Activated naive CD4-positive, alpha-beta T cell treated with anti-CD3 and anti-CD28 coated beads, Interleukin-2, amount 10 ng/mL, durations not matched to agents 7 days and 5 days (primary cell): ENCODE data around the gene MYOC.
"Not testable (repeated sequence)": the region's sequence is repeated elsewhere in the genome, so short reads cannot be mapped to it uniquely, and the experiment has no call there.

ENCODE experiments used
- CTCF ChIA-PET: fragments of 350-600 bp; sonication (Branson Sonifier 250); formaldehyde crosslinking; loops from one replicate; lab custom pipeline; 2021; ENCODE audit warnings: antibody characterized with exemption; lab: Charles Lee
- DNase-seq: peaks from one replicate; pipeline ENCODE4 v3.0.0-alpha.2; 2020
- H3K27ac Mint-ChIP-seq: one replicate; pipeline ENCODE4 v1.8.0; 2021; ENCODE audit warnings: mild to moderate bottlenecking, moderate library complexity, mixed read lengths
- H3K27me3 Mint-ChIP-seq: one replicate; pipeline ENCODE4 v1.8.0; 2021; ENCODE audit warnings: mild to moderate bottlenecking, mixed read lengths
- H3K36me3 Mint-ChIP-seq: one replicate; pipeline ENCODE4 v1.8.0; 2021; ENCODE audit warnings: mixed read lengths
- H3K4me1 Mint-ChIP-seq: one replicate; pipeline ENCODE4 v1.8.0; 2021; ENCODE audit warnings: mixed read lengths
- H3K4me3 Mint-ChIP-seq: one replicate; pipeline ENCODE4 v1.8.0; 2021; ENCODE audit warnings: mild to moderate bottlenecking, moderate library complexity, mixed read lengths
- H3K9me3 Mint-ChIP-seq: one replicate; pipeline ENCODE4 v1.8.0; 2021; ENCODE audit warnings: mixed read lengths

Gene MYOC

GRCh38 chr1:171652234-171652822, at the start of gene MYOC:
Gene MYOC (minus strand): TSS chr1:171652688. CDS start chr1:171652611, 77 bp downstream.
- Mint-ChIP-seq H3K27ac (no peak within 1 kb of the TSS), H3K27me3 (peaks cover 42% of the 10 kb centered on the region), H3K4me3 (no peak within 1 kb of the TSS), H3K36me3 (no peaks in the 10 kb centered on the region), H3K9me3 (no peaks in the 10 kb centered on the region), H3K4me1 (peaks cover 13% of the 10 kb centered on the region)
- DNase-seq, result no peak
- CTCF ChIA-PET, result no interaction called here

- no peak for DNase-seq
- CTCF ChIA-PET, result no interaction called here
- Mint-ChIP-seq H3K4me1 (no peaks in the 10 kb centered on the region), H3K36me3 (peaks cover 27% of the 10 kb centered on the region), H3K27me3 (no peaks in the 10 kb centered on the region), H3K27ac (no peak overlapping the region), H3K4me3 (no peak overlapping the region), H3K9me3 (peaks cover 11% of the 10 kb centered on the region)
These were observed 47.0 kb upstream of the MYOC start for GRCh38 chr1:171699531-171699930.

- H3K27ac Mint-ChIP-seq, DNase-seq, H3K4me1 Mint-ChIP-seq, CTCF ChIA-PET, H3K4me3 Mint-ChIP-seq, H3K27me3 Mint-ChIP-seq: not testable (repeated sequence)
- Mint-ChIP-seq H3K9me3 (peaks cover 17% of the 10 kb centered on the region), H3K36me3 (peaks cover 16% of the 10 kb centered on the region)
These were observed 43.3 kb upstream of the MYOC start for GRCh38 chr1:171695772-171696171.

- H3K36me3 Mint-ChIP-seq, result not testable (repeated sequence)
These were observed 41.1 kb upstream of the MYOC start for GRCh38 chr1:171693541-171693940.

GRCh38 chr1:171683870-171684269, 31.4 kb upstream of the MYOC start:
- Mint-ChIP-seq H3K4me3 (no peak overlapping the region), H3K9me3 (no peaks in the 10 kb centered on the region), H3K36me3 (no peaks in the 10 kb centered on the region), H3K27ac (no peak overlapping the region), H3K4me1 (no peaks in the 10 kb centered on the region), H3K27me3 (peaks cover 4% of the 10 kb centered on the region)
- DNase-seq, result no peak
- CTCF ChIA-PET, result no interaction called here

More at GRCh38 chr1:171693541-171693940, 41.1 kb upstream of the MYOC start:
- H3K27ac Mint-ChIP-seq, H3K27me3 Mint-ChIP-seq, H3K4me3 Mint-ChIP-seq, H3K4me1 Mint-ChIP-seq, DNase-seq, CTCF ChIA-PET: not testable (repeated sequence)
- peaks cover 17% of the 10 kb centered on the region for H3K9me3 Mint-ChIP-seq

GRCh38 chr1:171680339-171680738, 27.9 kb upstream of the MYOC start:
- H3K4me3 Mint-ChIP-seq, result no peak overlapping the region
- peaks cover 9% of the 10 kb centered on the region for H3K27me3 Mint-ChIP-seq
- CTCF ChIA-PET, result no interaction called here
- H3K27ac Mint-ChIP-seq, result no peak overlapping the region
- DNase-seq, result no peak
- H3K36me3 Mint-ChIP-seq, result no peaks in the 10 kb centered on the region
- H3K4me1 Mint-ChIP-seq, result no peaks in the 10 kb centered on the region
- H3K9me3 Mint-ChIP-seq, result no peaks in the 10 kb centered on the region

- H3K4me3 Mint-ChIP-seq, result no peak overlapping the region
- no peaks in the 10 kb centered on the region for H3K4me1 Mint-ChIP-seq
- CTCF ChIA-PET, result interaction anchor here (1.3 kb wide), 1 partner anchor 32 kb away, joined by 3 read pairs; no protein-coding TSS in a partner anchor
- no peak overlapping the region for H3K27ac Mint-ChIP-seq
- no peaks in the 10 kb centered on the region for H3K36me3 Mint-ChIP-seq
- no peaks in the 10 kb centered on the region for H3K9me3 Mint-ChIP-seq
- DNase-seq, result no peak
- H3K27me3 Mint-ChIP-seq, result peaks cover 9% of the 10 kb centered on the region
These were observed 24.3 kb upstream of the MYOC start for GRCh38 chr1:171676823-171677222.

- H3K9me3 Mint-ChIP-seq, result no peaks in the 10 kb centered on the region
- no peaks in the 10 kb centered on the region for H3K36me3 Mint-ChIP-seq
- CTCF ChIA-PET, result interaction anchor here (0.9 kb wide), 1 partner anchor 20 kb away, joined by 3 read pairs; no protein-coding TSS in a partner anchor
- no peak overlapping the region for H3K4me3 Mint-ChIP-seq
- DNase-seq, result no peak
- H3K27ac Mint-ChIP-seq, result no peak overlapping the region
- H3K4me1 Mint-ChIP-seq, result no peaks in the 10 kb centered on the region
- H3K27me3 Mint-ChIP-seq, result peaks cover 14% of the 10 kb centered on the region
These were observed 22.2 kb upstream of the MYOC start for GRCh38 chr1:171674431-171675405.

GRCh38 chr1:171670739-171671138, 18.3 kb upstream of the MYOC start:
- Mint-ChIP-seq H3K9me3 (no peaks in the 10 kb centered on the region), H3K4me3 (no peak overlapping the region), H3K4me1 (no peaks in the 10 kb centered on the region), H3K27ac (no peak overlapping the region), H3K36me3 (no peaks in the 10 kb centered on the region), H3K27me3 (peaks cover 11% of the 10 kb centered on the region)
- CTCF ChIA-PET, result no interaction called here
- DNase-seq, result no peak

GRCh38 chr1:171668372-171668771, 15.9 kb upstream of the MYOC start:
- no peaks in the 10 kb centered on the region for H3K36me3 Mint-ChIP-seq

GRCh38 chr1:171666114-171666769, 13.8 kb upstream of the MYOC start:
- H3K4me3 Mint-ChIP-seq, result no peak overlapping the region
- no peaks in the 10 kb centered on the region for H3K9me3 Mint-ChIP-seq
- H3K27ac Mint-ChIP-seq, result no peak overlapping the region
- peaks cover 11% of the 10 kb centered on the region for H3K27me3 Mint-ChIP-seq
- CTCF ChIA-PET, result no interaction called here
- H3K36me3 Mint-ChIP-seq, result no peaks in the 10 kb centered on the region
- H3K4me1 Mint-ChIP-seq, result no peaks in the 10 kb centered on the region
- DNase-seq, result no peak

More at GRCh38 chr1:171668372-171668771, 15.9 kb upstream of the MYOC start:
- no peak overlapping the region for H3K27ac Mint-ChIP-seq
- no peak for DNase-seq
- peaks cover 9% of the 10 kb centered on the region for H3K27me3 Mint-ChIP-seq
- no peaks in the 10 kb centered on the region for H3K9me3 Mint-ChIP-seq
- H3K4me1 Mint-ChIP-seq, result no peaks in the 10 kb centered on the region
- no peak overlapping the region for H3K4me3 Mint-ChIP-seq
- CTCF ChIA-PET, result no interaction called here

- H3K4me1 Mint-ChIP-seq, result no peaks in the 10 kb centered on the region
These were observed 12.5 kb upstream of the MYOC start for GRCh38 chr1:171664976-171665375.

GRCh38 chr1:171663854-171664575, 11.5 kb upstream of the MYOC start:
- Mint-ChIP-seq H3K36me3 (no peaks in the 10 kb centered on the region), H3K9me3 (no peaks in the 10 kb centered on the region), H3K27me3 (peaks cover 7% of the 10 kb centered on the region), H3K27ac (no peak overlapping the region), H3K4me1 (no peaks in the 10 kb centered on the region), H3K4me3 (no peak overlapping the region)
- CTCF ChIA-PET, result no interaction called here
- DNase-seq, result no peak

More at GRCh38 chr1:171664976-171665375, 12.5 kb upstream of the MYOC start:
- CTCF ChIA-PET, result no interaction called here
- Mint-ChIP-seq H3K4me3 (no peak overlapping the region), H3K27me3 (peaks cover 7% of the 10 kb centered on the region), H3K27ac (no peak overlapping the region), H3K9me3 (no peaks in the 10 kb centered on the region), H3K36me3 (no peaks in the 10 kb centered on the region)
- DNase-seq, result no peak
